NB4 (cell line): ENCODE results near the gene SLCO2B1.

ENCODE experiments used
- DNase-seq: peaks from one replicate; pipeline ENCODE4 v3.0.0; 2010; ENCODE audit warnings: low read depth
- H3K4me3 ChIP-seq: one replicate; pipeline ENCODE4 v1.5.1; 2011; ENCODE audit warnings: mild to moderate bottlenecking, low read depth, low read length, moderate library complexity
- CTCF ChIP-seq: IDR thresholded peaks from one replicate; pipeline ENCODE4 v1.5.1; 2012; ENCODE audit warnings: low read depth, low read length
- MAX ChIP-seq: IDR thresholded peaks from 2 replicates; pipeline ENCODE4 v1.6.1; 2011; ENCODE audit warnings: low read depth, low read length
- MYC ChIP-seq: IDR thresholded peaks from 2 replicates; pipeline ENCODE4 v1.6.1; 2011; ENCODE audit warnings: low read depth, low read length
- POLR2A ChIP-seq: IDR thresholded peaks from 2 replicates; pipeline ENCODE4 v1.6.1; 2011; ENCODE audit warnings: mild to moderate bottlenecking; ENCODE audit not compliant: insufficient read length; ENCODE audit errors: extremely low read depth

Gene SLCO2B1

GRCh38 chr11:75237050-75237449, 86.1 kb downstream of the SLCO2B1 start:
- no peak for DNase-seq
- H3K4me3 ChIP-seq = no peak overlapping the region
- TF ChIP-seq CTCF (no peak), MAX (no peak), POLR2A (no peak), MYC (no peak)

GRCh38 chr11:75238595-75239440, 87.9 kb downstream of the SLCO2B1 start:
- no peak for TF ChIP-seq MYC
- no peak for TF ChIP-seq POLR2A
- no peak for TF ChIP-seq MAX
- TF ChIP-seq CTCF = no peak
- DNase-seq = no peak
- H3K4me3 ChIP-seq = no peak overlapping the region

DNA sequence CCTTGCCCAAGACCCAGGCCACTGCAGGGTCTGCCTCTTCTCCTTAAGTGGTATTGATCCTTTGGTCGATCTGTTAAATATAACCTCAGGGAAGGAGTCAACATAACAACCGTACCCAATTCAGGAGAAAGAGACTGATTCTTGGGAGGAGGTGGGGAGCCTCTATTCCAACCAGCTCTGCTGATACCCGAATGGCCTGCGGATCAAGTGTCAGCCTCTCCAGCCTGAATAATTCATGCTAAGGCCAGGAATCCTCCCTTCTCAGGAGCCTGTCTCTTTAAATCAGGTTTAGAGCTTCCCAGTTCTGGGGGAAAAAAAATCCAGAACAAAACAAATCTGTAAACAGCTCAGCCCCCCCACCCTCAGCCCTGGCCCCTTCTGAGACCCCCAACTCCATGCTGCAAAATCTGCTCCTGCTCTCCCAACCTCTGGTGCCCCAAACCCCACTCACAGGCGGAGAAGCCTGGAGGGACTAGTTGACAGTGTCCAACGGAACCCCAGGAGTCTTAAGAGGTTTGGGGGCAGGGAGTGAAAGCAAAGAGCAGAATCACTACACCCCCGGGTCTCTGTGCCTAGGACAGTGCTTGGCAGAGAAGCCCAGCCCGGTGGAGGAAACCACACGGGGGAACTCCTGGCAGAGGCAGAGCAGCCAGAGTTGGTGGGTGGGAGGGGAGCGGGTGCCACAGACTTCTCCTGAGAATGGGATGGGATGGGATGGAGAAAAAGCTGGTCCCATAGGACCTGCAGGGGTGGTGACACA, 88.8 kb downstream of the SLCO2B1 start:
- no peak for DNase-seq
- H3K4me3 ChIP-seq = no peak overlapping the region
- TF ChIP-seq CTCF = no peak
- TF ChIP-seq POLR2A = no peak
- no peak for TF ChIP-seq MAX
- no peak for TF ChIP-seq MYC

DNA sequence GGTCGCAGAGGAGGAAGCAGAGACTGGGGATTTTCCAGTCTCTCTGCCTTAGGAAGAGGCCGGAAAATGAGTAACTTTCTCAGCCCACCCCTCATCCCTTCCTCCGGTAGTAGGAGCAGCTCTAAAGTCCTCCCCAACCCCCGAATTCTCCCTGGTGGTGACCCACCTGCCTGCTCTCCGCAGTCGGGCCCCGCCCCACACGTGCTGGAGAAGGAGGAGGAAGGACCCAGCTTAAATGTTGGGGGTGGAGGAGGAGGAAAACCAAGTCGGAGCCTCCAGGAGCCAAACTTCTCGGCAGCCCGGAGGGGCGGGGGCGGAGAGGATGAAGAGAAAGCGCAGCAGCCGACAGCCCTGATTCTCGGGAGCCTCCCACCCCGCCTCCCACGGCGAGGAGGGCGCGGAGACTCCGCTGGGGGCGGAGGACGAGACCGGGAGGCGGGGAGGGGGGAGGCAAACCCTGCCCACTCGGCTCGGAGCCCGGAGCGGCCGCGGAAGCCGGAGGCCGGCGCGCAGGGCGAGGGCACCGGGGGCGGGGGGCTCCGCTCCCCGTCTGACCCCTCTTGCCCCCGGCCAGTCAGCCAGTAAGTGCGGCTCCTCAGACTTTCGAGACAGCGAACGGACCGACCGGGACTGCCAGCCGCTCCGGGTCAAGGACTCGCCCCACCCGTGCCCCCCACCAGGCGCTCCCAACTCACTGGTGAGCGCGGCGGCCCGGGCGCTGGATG, 89.6 kb downstream of the SLCO2B1 start, which contains the start of gene TPBGL:
TPBGL (plus strand) TSS at position 464 of the 725 bp plus-strand sequence. CDS start 276 bp downstream, outside the sequence.
- no peak for TF ChIP-seq POLR2A
- TF ChIP-seq CTCF = no peak
- DNase-seq = no peak
- H3K4me3 ChIP-seq = no peak within 1 kb of the TSS

DNA sequence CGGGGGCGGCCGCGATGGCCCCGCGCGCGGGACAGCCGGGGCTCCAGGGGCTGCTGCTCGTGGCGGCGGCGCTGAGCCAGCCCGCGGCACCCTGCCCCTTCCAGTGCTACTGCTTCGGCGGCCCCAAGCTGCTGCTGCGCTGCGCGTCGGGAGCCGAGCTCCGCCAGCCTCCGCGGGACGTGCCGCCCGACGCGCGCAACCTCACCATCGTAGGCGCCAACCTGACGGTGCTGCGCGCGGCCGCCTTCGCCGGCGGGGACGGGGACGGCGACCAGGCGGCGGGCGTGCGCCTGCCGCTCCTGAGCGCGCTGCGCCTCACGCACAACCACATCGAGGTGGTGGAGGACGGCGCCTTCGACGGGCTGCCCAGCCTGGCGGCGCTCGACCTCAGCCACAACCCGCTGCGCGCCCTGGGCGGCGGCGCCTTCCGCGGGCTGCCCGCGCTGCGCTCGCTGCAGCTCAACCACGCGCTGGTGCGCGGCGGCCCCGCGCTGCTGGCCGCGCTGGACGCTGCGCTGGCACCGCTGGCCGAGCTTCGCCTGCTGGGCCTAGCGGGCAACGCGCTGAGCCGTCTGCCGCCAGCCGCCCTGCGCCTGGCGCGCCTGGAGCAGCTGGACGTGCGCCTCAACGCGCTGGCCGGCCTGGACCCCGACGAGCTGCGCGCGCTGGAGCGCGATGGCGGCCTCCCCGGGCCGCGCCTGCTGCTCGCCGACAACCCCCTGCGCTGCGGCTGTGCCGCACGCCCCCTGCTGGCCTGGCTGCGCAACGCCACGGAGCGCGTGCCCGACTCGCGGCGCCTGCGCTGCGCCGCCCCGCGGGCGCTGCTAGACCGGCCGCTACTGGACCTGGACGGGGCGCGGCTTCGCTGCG, 90.4 kb downstream of the SLCO2B1 start:
- TF ChIP-seq POLR2A (no peak), MAX (no peak), CTCF (peak; percentile 53)
- peak; percentile 82 for DNase-seq
- H3K4me3 ChIP-seq = no peak overlapping the region
